K562 (cell line): Measurements from ENCODE around the gene ANO10. TPM values are rescaled to one million over a fixed set of nuclear protein-coding genes. Genes with fewer than 3 reads are reported as not detected.
A peak's percentile ranks its signal among the peaks of the same experiment; 100 is the strongest.

Source experiments
- ATAC-seq: fragments of 200-7000 bp; cut with Tn5 transposase; 3 replicates; pipeline ENCODE4 v1.9.1; 2020; ENCODE audit warnings: moderate library complexity
- BruUV-seq: library from RNA; stranded (reverse); fragments of 400-500 nt; replicated peaks from 2 replicates; lab custom pipeline; 2021; lab: Mats Ljungman, UMichigan
- CTCF ChIA-PET: fragments of 300-600 bp; formaldehyde crosslinking; extraction: SDS; loops from one replicate; lab custom pipeline; 2021; ENCODE audit warnings: low intra/inter-chr PET ratio; lab: Yijun Ruan, JAX
- POLR2A ChIA-PET: fragments of 300-600, 350-650 bp; sonication (Branson Sonifier 250); formaldehyde crosslinking; extraction: SDS; loops from one replicate; lab custom pipeline; 2021; ENCODE audit warnings: antibody characterized with exemption, inconsistent platforms; lab: Yijun Ruan, JAX
- DNase-seq, 4 experiments: peaks; one replicate each; pipeline versions ENCODE4 v3.0.0 to v3.0.0-alpha.2; 2011 to 2018; ENCODE audit warnings: low spot score in 3 of 4, mixed read lengths in 3 of 4; ENCODE audit errors: extremely low read depth in 1 of 4
- FAIRE-seq: peaks from 2 replicates; lab custom pipeline; 2011; peaks lifted over from hg19 to GRCh38; lab: Jason Lieb, UNC
- H2AFZ ChIP-seq: 2 replicates; pipeline ENCODE4 v1.6.0; 2011; ENCODE audit warnings: low read depth, low read length, control low read depth, inconsistent platforms
- H3K27ac ChIP-seq: fragments of 200-600 bp; 3 replicates; pipeline ENCODE4 v1.8.0; 2011; ENCODE audit warnings: low read depth, mild to moderate bottlenecking, control low read depth, inconsistent platforms, low read length, moderate library complexity, mixed read lengths; ENCODE audit errors: extremely low read depth
- H3K27me3 ChIP-seq, 2 experiments: fragments of 300-600 bp in 1 of 2; 2 replicates in 1 of 2; 3 replicates in 1 of 2; pipeline versions ENCODE4 v1.6.0 to v1.8.0; 2011; ENCODE audit warnings: inconsistent platforms in 2 of 2, low read length in 2 of 2, mild to moderate bottlenecking in 1 of 2, mixed read lengths in 1 of 2, moderate library complexity in 1 of 2; ENCODE audit not compliant: control insufficient read depth in 2 of 2, insufficient read depth in 2 of 2
- H3K36me3 ChIP-seq: fragments of 300-600 bp; 3 replicates; pipeline ENCODE4 v1.8.0; 2011; ENCODE audit warnings: mild to moderate bottlenecking, low read length, inconsistent platforms; ENCODE audit not compliant: control insufficient read depth, insufficient read depth
- H3K4me1 ChIP-seq, 2 experiments: fragments of 200-600 bp in 1 of 2; replicated peaks in 1 of 2; 2 replicates in 1 of 2; 3 replicates in 1 of 2; pipeline versions ENCODE4 v1.5.1 to v1.8.0; 2011; ENCODE audit warnings: inconsistent platforms in 2 of 2, low read length in 2 of 2, mild to moderate bottlenecking in 1 of 2, mixed read lengths in 1 of 2, moderate library complexity in 1 of 2; ENCODE audit not compliant: control insufficient read depth in 2 of 2, insufficient read depth in 2 of 2
- H3K4me2 ChIP-seq: 2 replicates; pipeline ENCODE4 v1.6.1; 2011; ENCODE audit warnings: low read length, control low read depth, inconsistent platforms, mixed read lengths; ENCODE audit not compliant: insufficient read depth
- H3K4me3 ChIP-seq: fragments of 200-600 bp; sonication (generic), shearing (Covaris generic); 2 replicates; pipeline ENCODE4 v1.5.1; 2016; ENCODE audit warnings: control low read depth, inconsistent platforms
- H3K79me2 ChIP-seq: fragments of 200-600 bp; 3 replicates; pipeline ENCODE4 v1.8.0; 2011; ENCODE audit warnings: low read length, inconsistent platforms; ENCODE audit not compliant: control insufficient read depth, insufficient read depth
- H3K9ac ChIP-seq, 2 experiments: 2 replicates each; pipeline versions ENCODE4 v1.6.0 to v1.6.1; 2011; ENCODE audit warnings: low read depth in 2 of 2, low read length in 2 of 2, control low read depth in 1 of 2, inconsistent platforms in 1 of 2, mild to moderate bottlenecking in 1 of 2, mixed read lengths in 1 of 2; ENCODE audit not compliant: insufficient read depth in 1 of 2
- H3K9me1 ChIP-seq: one replicate; pipeline ENCODE4 v1.6.0; 2011; ENCODE audit warnings: inconsistent platforms, mild to moderate bottlenecking, low read length, moderate library complexity; ENCODE audit not compliant: control insufficient read depth, insufficient read depth
- H3K9me3 ChIP-seq: replicated peaks from 2 replicates; pipeline ENCODE4 v1.5.1; 2011; ENCODE audit warnings: low read depth, low read length, inconsistent platforms; ENCODE audit not compliant: control insufficient read depth, insufficient read depth
- H4K20me1 ChIP-seq: replicated peaks from 2 replicates; pipeline ENCODE4 v1.6.1; 2011; ENCODE audit warnings: low read length, inconsistent platforms, mixed read lengths; ENCODE audit not compliant: control insufficient read depth, insufficient read depth
- FOXM1 ChIP-seq, 2 experiments: fragments of 450-650 bp in 1 of 2; sonication (generic) in 1 of 2; formaldehyde crosslinking in 1 of 2; IDR thresholded peaks; 2 replicates each; pipeline versions ENCODE4 v1.6.1 to v1.9.0; 2017 to 2022; ENCODE audit warnings: low read depth in 2 of 2, mild to moderate bottlenecking in 2 of 2, missing genetic modification reagents in 1 of 2, moderate library complexity in 1 of 2
- ZNF644 ChIP-seq: fragments of 200-800 bp; sonication (Bioruptor generic); IDR thresholded peaks from 2 replicates; pipeline ENCODE4 v1.6.1; 2016; ENCODE audit warnings: low read depth, missing genetic modification characterization, missing compliant biosample characterization
- WGBS: fragments of 100-300 bp; shearing (Covaris generic); methylation state at CpG from one replicate; pipeline ENCODE4 v1.1.6; 2016; ENCODE audit warnings: low coverage, mixed read lengths; ENCODE audit not compliant: insufficient coverage; ENCODE audit errors: missing lambda C conversion rate; 5-methylcytosine and 5-hydroxymethylcytosine counted together
- in situ Hi-C: fragments of 300-500 bp; cut with MboI; formaldehyde crosslinking; loops from 4 replicates; pipeline ENCODE4 v1.15.0; 2018; ENCODE audit warnings: inconsistent platforms, mixed read lengths
- intact Hi-C: fragments of 100-400 bp; cut with micrococcal nuclease; formaldehyde crosslinking; loops from 2 replicates; pipeline ENCODE4 v1.14.2; 2022
- polyA plus RNA-seq, 8 experiments: library from polyadenylated mRNA; depleted of rRNA in 4 of 8; stranded (reverse) in 5 of 8; unstranded in 3 of 8; fragments of >200 nt; fragmentation: Nextera tagmentation in 2 of 8; fragmentation: Illumina TruSeq in 1 of 8; extraction: Ambion mirVana in 2 of 8; extraction: Trizol in 1 of 8; gene quantifications; 2 replicates each; pipeline versions ENCODE4 v1.2.1 to v1.2.3, GENCODE V29; 2011 to 2014; ENCODE audit warnings: inconsistent platforms in 1 of 8, missing spikeins in 1 of 8
- total RNA-seq, 7 experiments: library from RNA; depleted of rRNA in 6 of 7; stranded (reverse); fragments of >200 nt in 6 of 7; fragmentation: Illumina TruSeq in 2 of 7; extraction: Trizol in 2 of 7; gene quantifications; 2 replicates each; pipeline versions ENCODE4 v1.2.1 to v1.2.3, GENCODE V29; 2011 to 2021; ENCODE audit warnings: low replicate concordance in 1 of 7
- TF ChIP-seq, protein P1 (sequence below): fragments of 250-450 bp; sonication (Bioruptor Pico); IDR thresholded peaks from 2 replicates; pipeline ENCODE4 v1.9.0; 2021; ENCODE audit warnings: mild to moderate bottlenecking, inconsistent platforms
- TF ChIP-seq, protein P2 (sequence below): fragments of 150-350 bp; IDR thresholded peaks from 2 replicates; pipeline ENCODE4 v1.6.1; 2014; ENCODE audit warnings: low read depth, mild to moderate bottlenecking, low read length, borderline replicate concordance
- TF ChIP-seq, protein P3 (sequence below): IDR thresholded peaks from 2 replicates; pipeline ENCODE4 v1.6.1; 2011; ENCODE audit warnings: borderline replicate concordance, low read depth, mild to moderate bottlenecking, moderate library complexity, low read length; ENCODE audit not compliant: insufficient read depth, poor library complexity, severe bottlenecking
- TF ChIP-seq, protein P4 (sequence below): fragments of 450-650 bp; IDR thresholded peaks from 2 replicates; pipeline ENCODE4 v1.6.1; 2016; ENCODE audit warnings: mild to moderate bottlenecking
- TF ChIP-seq, protein P5 (sequence below), 3 experiments: IDR thresholded peaks in 2 of 3; conservative IDR thresholded peaks in 1 of 3; 2 replicates each; pipeline ENCODE4 v1.5.1; 2011 to 2012; ENCODE audit warnings: low read length in 3 of 3, mild to moderate bottlenecking in 3 of 3, control low read depth in 2 of 3, improper control_type of control experiment in 1 of 3, inconsistent platforms in 1 of 3, low read depth in 1 of 3, mixed read lengths in 1 of 3, moderate library complexity in 1 of 3; ENCODE audit not compliant: insufficient read depth in 2 of 3

Gene ANO10
- total and polyA plus RNA-seq, 9 of the 15 experiments (the other 6 are each of a cell fraction or from before 2014, with no cell fraction given), result 6.4 to 46.0 (median 32.3) TPM

DNA sequence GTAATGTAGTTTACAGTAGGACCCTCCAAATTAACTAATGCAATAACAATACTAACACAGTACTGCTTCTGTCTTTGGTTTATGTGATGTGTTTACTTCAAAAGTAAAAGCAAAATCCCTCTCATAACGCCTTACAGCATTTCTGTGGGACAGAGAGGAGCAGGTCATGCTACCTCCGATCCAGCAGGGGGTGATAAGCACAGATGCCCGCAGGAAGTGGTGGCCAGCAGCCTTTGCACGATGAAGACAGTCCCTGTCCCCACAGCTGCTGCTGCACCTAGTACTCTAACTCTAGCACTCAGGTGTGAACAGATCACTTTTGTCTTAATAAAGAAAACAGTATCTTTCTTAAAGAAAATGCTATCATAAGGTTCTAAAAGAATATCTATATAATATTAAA is 38.3 kb downstream of the ANO10 start:
- Histone ChIP-seq H3K9me1 (no peaks in the 10 kb centered on the region), H3K4me2 (no peak overlapping the region), H3K27me3 (no peaks in the 10 kb centered on the region), H3K4me3 (no peak overlapping the region), H3K9ac (no peak overlapping the region), H3K36me3 (peaks cover 4% of the 10 kb centered on the region; the same call in 1 of the 3 replicates), H4K20me1 (no peaks in the 10 kb centered on the region), H3K9me3 (no peaks in the 10 kb centered on the region), H3K79me2 (peaks cover 11% of the 10 kb centered on the region; the same call in 2 of the 3 replicates), H2AFZ (no peak overlapping the region), H3K27ac (peak overlapping the region; percentile 77; the same call in 2 of the 3 replicates), H3K4me1 (peaks cover 15 to 44% of the 10 kb centered on the region in 2 experiments)
- DNase-seq (peak; percentile 31 to 50 (median 42)), FAIRE-seq (no peak), ATAC-seq (peak; percentile 59)
- BruUV-seq, result no TSS peak
- in situ Hi-C loops, result no loop called here
- ChIA-PET POLR2A (no interaction called here), CTCF (no interaction called here)
- WGBS, result 77% methylated on average over 4 of the region's 4 CpGs
- intact Hi-C loops, result loop anchor here (5.0 kb wide), 1 partner anchor 39 kb away; the partner anchor contains the start of gene ANO10
- peak; percentile 29; the same call in 1 of the 2 replicates for TF ChIP-seq FOXM1 (IDR thresholded peaks at IDR 0.05; ENCODE audit: low read depth)
- TF ChIP-seq FOXM1 (CRISPR knock-in tag; IDR thresholded peaks at IDR 0.05; ENCODE audit: low read depth), result no peak
- TF ChIP-seq, protein P1, sequence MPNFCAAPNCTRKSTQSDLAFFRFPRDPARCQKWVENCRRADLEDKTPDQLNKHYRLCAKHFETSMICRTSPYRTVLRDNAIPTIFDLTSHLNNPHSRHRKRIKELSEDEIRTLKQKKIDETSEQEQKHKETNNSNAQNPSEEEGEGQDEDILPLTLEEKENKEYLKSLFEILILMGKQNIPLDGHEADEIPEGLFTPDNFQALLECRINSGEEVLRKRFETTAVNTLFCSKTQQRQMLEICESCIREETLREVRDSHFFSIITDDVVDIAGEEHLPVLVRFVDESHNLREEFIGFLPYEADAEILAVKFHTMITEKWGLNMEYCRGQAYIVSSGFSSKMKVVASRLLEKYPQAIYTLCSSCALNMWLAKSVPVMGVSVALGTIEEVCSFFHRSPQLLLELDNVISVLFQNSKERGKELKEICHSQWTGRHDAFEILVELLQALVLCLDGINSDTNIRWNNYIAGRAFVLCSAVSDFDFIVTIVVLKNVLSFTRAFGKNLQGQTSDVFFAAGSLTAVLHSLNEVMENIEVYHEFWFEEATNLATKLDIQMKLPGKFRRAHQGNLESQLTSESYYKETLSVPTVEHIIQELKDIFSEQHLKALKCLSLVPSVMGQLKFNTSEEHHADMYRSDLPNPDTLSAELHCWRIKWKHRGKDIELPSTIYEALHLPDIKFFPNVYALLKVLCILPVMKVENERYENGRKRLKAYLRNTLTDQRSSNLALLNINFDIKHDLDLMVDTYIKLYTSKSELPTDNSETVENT (CRISPR knock-in tag), result 0 out of 2 replicates have a peak, but pooled peaks have one; percentile 17
- TF ChIP-seq ZNF644 (tag), result no peak
- TF ChIP-seq, protein P2, sequence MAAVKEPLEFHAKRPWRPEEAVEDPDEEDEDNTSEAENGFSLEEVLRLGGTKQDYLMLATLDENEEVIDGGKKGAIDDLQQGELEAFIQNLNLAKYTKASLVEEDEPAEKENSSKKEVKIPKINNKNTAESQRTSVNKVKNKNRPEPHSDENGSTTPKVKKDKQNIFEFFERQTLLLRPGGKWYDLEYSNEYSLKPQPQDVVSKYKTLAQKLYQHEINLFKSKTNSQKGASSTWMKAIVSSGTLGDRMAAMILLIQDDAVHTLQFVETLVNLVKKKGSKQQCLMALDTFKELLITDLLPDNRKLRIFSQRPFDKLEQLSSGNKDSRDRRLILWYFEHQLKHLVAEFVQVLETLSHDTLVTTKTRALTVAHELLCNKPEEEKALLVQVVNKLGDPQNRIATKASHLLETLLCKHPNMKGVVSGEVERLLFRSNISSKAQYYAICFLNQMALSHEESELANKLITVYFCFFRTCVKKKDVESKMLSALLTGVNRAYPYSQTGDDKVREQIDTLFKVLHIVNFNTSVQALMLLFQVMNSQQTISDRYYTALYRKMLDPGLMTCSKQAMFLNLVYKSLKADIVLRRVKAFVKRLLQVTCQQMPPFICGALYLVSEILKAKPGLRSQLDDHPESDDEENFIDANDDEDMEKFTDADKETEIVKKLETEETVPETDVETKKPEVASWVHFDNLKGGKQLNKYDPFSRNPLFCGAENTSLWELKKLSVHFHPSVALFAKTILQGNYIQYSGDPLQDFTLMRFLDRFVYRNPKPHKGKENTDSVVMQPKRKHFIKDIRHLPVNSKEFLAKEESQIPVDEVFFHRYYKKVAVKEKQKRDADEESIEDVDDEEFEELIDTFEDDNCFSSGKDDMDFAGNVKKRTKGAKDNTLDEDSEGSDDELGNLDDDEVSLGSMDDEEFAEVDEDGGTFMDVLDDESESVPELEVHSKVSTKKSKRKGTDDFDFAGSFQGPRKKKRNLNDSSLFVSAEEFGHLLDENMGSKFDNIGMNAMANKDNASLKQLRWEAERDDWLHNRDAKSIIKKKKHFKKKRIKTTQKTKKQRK, result no peak
- TF ChIP-seq, protein P3, sequence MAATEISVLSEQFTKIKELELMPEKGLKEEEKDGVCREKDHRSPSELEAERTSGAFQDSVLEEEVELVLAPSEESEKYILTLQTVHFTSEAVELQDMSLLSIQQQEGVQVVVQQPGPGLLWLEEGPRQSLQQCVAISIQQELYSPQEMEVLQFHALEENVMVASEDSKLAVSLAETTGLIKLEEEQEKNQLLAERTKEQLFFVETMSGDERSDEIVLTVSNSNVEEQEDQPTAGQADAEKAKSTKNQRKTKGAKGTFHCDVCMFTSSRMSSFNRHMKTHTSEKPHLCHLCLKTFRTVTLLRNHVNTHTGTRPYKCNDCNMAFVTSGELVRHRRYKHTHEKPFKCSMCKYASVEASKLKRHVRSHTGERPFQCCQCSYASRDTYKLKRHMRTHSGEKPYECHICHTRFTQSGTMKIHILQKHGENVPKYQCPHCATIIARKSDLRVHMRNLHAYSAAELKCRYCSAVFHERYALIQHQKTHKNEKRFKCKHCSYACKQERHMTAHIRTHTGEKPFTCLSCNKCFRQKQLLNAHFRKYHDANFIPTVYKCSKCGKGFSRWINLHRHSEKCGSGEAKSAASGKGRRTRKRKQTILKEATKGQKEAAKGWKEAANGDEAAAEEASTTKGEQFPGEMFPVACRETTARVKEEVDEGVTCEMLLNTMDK, result peak; percentile 32
- TF ChIP-seq, protein P4, sequence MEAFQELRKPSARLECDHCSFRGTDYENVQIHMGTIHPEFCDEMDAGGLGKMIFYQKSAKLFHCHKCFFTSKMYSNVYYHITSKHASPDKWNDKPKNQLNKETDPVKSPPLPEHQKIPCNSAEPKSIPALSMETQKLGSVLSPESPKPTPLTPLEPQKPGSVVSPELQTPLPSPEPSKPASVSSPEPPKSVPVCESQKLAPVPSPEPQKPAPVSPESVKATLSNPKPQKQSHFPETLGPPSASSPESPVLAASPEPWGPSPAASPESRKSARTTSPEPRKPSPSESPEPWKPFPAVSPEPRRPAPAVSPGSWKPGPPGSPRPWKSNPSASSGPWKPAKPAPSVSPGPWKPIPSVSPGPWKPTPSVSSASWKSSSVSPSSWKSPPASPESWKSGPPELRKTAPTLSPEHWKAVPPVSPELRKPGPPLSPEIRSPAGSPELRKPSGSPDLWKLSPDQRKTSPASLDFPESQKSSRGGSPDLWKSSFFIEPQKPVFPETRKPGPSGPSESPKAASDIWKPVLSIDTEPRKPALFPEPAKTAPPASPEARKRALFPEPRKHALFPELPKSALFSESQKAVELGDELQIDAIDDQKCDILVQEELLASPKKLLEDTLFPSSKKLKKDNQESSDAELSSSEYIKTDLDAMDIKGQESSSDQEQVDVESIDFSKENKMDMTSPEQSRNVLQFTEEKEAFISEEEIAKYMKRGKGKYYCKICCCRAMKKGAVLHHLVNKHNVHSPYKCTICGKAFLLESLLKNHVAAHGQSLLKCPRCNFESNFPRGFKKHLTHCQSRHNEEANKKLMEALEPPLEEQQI, result peak; percentile 80
- TF ChIP-seq, protein P5, sequence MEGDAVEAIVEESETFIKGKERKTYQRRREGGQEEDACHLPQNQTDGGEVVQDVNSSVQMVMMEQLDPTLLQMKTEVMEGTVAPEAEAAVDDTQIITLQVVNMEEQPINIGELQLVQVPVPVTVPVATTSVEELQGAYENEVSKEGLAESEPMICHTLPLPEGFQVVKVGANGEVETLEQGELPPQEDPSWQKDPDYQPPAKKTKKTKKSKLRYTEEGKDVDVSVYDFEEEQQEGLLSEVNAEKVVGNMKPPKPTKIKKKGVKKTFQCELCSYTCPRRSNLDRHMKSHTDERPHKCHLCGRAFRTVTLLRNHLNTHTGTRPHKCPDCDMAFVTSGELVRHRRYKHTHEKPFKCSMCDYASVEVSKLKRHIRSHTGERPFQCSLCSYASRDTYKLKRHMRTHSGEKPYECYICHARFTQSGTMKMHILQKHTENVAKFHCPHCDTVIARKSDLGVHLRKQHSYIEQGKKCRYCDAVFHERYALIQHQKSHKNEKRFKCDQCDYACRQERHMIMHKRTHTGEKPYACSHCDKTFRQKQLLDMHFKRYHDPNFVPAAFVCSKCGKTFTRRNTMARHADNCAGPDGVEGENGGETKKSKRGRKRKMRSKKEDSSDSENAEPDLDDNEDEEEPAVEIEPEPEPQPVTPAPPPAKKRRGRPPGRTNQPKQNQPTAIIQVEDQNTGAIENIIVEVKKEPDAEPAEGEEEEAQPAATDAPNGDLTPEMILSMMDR (IDR thresholded peaks at IDR 0.05 in 2 of 3, conservative IDR thresholded peaks at IDR 0.05 in 1 of 3; ENCODE audit: insufficient read depth in 2 of 3, low read depth in 1 of 3, low read length in 3 of 3), result peak; percentile 39 to 56 (median 40); a peak in 5 of 6 replicates
